Measurements from ENCODE around the gene PRR5L. TPM values are rescaled to one million over a fixed set of nuclear protein-coding genes. Genes with fewer than 3 reads are reported as not detected.

Gene PRR5L
- total and polyA plus RNA-seq, 2 experiments from 2014 or later, result 3.1 to 8.9 TPM

GRCh38 chr11:36309779-36310178 is 13.7 kb downstream of the PRR5L start:
- Mint-ChIP-seq H3K4me3 (no peak overlapping the region), H3K27ac (no peak overlapping the region), H3K27me3 (ENCODE audit: insufficient read depth, low read depth, poor library complexity) (peaks cover 2% of the 10 kb centered on the region), H3K4me1 (no peaks in the 10 kb centered on the region), H3K9me3 (peaks cover 3% of the 10 kb centered on the region; the same call in 1 of the 3 replicates), H3K36me3 (ENCODE audit: low read depth) (no peaks in the 10 kb centered on the region)
- Histone ChIP-seq H3K4me2 (no peak overlapping the region), H3K9me2 (ENCODE audit: insufficient read depth) (no peaks in the 10 kb centered on the region), H3K36me3 (ENCODE audit: insufficient read depth) (no peaks in the 10 kb centered on the region), H3K4me1 (ENCODE audit: insufficient read depth) (no peaks in the 10 kb centered on the region), H3K27ac (ENCODE audit: low read depth) (no peak overlapping the region), H2AFZ (no peak overlapping the region), H3K4me3 (no peak overlapping the region), H3K27me3 (ENCODE audit: insufficient read depth) (no peaks in the 10 kb centered on the region), H3K79me2 (replicated peaks; ENCODE audit: insufficient read depth) (no peaks in the 10 kb centered on the region), H3F3A (replicated peaks; ENCODE audit: low read depth) (no peaks in the 10 kb centered on the region), H4K20me1 (replicated peaks; ENCODE audit: insufficient read depth) (no peaks in the 10 kb centered on the region)
- DNase-seq (ENCODE audit: low spot score) (no peak), ATAC-seq (no peak)
- no peak for TF ChIP-seq CREB1 (CRISPR knock-in tag; IDR thresholded peaks at IDR 0.05; ENCODE audit: low read depth)
- TF ChIP-seq JUNB (IDR thresholded peaks at IDR 0.05; ENCODE audit: unreplicated experiment), result no peak
- TF ChIP-seq EZH2 (IDR thresholded peaks at IDR 0.05; ENCODE audit: low read depth, unreplicated experiment), result no peak
- TF ChIP-seq POLR2AphosphoS5 (IDR thresholded peaks at IDR 0.05; ENCODE audit: low read depth), result no peak
- TF ChIP-seq EZH2phosphoT487 (IDR thresholded peaks at IDR 0.05; ENCODE audit: unreplicated experiment), result no peak
- TF ChIP-seq ZNF331 (CRISPR knock-in tag; IDR thresholded peaks at IDR 0.05; ENCODE audit: low read depth), result no peak
- no peak for TF ChIP-seq REST (IDR thresholded peaks at IDR 0.05; ENCODE audit: unreplicated experiment)
- no peak for TF ChIP-seq NANOG (IDR thresholded peaks at IDR 0.05; ENCODE audit: borderline replicate concordance)
- no peak for TF ChIP-seq ETS1 (IDR thresholded peaks at IDR 0.05)
- no peak for TF ChIP-seq CTCF (conservative IDR thresholded peaks at IDR 0.05; ENCODE audit: low read depth in 2 of 2)
- TF ChIP-seq ZNF114 (CRISPR knock-in tag; IDR thresholded peaks at IDR 0.05), result no peak
- TF ChIP-seq, protein P1, sequence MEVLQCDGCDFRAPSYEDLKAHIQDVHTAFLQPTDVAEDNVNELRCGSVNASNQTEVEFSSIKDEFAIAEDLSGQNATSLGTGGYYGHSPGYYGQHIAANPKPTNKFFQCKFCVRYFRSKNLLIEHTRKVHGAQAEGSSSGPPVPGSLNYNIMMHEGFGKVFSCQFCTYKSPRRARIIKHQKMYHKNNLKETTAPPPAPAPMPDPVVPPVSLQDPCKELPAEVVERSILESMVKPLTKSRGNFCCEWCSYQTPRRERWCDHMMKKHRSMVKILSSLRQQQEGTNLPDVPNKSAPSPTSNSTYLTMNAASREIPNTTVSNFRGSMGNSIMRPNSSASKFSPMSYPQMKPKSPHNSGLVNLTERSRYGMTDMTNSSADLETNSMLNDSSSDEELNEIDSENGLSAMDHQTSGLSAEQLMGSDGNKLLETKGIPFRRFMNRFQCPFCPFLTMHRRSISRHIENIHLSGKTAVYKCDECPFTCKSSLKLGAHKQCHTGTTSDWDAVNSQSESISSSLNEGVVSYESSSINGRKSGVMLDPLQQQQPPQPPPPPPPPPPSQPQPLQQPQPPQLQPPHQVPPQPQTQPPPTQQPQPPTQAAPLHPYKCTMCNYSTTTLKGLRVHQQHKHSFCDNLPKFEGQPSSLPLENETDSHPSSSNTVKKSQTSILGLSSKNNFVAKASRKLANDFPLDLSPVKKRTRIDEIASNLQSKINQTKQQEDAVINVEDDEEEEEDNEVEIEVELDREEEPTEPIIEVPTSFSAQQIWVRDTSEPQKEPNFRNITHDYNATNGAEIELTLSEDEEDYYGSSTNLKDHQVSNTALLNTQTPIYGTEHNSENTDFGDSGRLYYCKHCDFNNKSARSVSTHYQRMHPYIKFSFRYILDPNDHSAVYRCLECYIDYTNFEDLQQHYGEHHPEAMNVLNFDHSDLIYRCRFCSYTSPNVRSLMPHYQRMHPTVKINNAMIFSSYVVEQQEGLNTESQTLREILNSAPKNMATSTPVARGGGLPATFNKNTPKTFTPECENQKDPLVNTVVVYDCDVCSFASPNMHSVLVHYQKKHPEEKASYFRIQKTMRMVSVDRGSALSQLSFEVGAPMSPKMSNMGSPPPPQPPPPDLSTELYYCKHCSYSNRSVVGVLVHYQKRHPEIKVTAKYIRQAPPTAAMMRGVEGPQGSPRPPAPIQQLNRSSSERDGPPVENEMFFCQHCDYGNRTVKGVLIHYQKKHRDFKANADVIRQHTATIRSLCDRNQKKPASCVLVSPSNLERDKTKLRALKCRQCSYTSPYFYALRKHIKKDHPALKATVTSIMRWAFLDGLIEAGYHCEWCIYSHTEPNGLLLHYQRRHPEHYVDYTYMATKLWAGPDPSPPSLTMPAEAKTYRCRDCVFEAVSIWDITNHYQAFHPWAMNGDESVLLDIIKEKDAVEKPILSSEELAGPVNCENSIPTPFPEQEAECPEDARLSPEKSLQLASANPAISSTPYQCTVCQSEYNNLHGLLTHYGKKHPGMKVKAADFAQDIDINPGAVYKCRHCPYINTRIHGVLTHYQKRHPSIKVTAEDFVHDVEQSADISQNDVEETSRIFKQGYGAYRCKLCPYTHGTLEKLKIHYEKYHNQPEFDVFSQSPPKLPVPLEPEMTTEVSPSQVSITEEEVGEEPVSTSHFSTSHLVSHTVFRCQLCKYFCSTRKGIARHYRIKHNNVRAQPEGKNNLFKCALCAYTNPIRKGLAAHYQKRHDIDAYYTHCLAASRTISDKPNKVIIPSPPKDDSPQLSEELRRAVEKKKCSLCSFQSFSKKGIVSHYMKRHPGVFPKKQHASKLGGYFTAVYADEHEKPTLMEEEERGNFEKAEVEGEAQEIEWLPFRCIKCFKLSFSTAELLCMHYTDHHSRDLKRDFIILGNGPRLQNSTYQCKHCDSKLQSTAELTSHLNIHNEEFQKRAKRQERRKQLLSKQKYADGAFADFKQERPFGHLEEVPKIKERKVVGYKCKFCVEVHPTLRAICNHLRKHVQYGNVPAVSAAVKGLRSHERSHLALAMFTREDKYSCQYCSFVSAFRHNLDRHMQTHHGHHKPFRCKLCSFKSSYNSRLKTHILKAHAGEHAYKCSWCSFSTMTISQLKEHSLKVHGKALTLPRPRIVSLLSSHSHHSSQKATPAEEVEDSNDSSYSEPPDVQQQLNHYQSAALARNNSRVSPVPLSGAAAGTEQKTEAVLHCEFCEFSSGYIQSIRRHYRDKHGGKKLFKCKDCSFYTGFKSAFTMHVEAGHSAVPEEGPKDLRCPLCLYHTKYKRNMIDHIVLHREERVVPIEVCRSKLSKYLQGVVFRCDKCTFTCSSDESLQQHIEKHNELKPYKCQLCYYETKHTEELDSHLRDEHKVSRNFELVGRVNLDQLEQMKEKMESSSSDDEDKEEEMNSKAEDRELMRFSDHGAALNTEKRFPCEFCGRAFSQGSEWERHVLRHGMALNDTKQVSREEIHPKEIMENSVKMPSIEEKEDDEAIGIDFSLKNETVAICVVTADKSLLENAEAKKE (CRISPR knock-in tag; IDR thresholded peaks at IDR 0.05), result no peak

Data from GM23338 (cell line).